Activated T-cell treated with anti-CD3 and anti-CD28 coated beads for 24 hours (primary cell): ENCODE results near the gene VASN.

Experiments
- DNase-seq: peaks from one replicate; pipeline ENCODE4 v3.0.0-alpha.2; 2020; ENCODE audit warnings: low read depth

Gene VASN

DNA sequence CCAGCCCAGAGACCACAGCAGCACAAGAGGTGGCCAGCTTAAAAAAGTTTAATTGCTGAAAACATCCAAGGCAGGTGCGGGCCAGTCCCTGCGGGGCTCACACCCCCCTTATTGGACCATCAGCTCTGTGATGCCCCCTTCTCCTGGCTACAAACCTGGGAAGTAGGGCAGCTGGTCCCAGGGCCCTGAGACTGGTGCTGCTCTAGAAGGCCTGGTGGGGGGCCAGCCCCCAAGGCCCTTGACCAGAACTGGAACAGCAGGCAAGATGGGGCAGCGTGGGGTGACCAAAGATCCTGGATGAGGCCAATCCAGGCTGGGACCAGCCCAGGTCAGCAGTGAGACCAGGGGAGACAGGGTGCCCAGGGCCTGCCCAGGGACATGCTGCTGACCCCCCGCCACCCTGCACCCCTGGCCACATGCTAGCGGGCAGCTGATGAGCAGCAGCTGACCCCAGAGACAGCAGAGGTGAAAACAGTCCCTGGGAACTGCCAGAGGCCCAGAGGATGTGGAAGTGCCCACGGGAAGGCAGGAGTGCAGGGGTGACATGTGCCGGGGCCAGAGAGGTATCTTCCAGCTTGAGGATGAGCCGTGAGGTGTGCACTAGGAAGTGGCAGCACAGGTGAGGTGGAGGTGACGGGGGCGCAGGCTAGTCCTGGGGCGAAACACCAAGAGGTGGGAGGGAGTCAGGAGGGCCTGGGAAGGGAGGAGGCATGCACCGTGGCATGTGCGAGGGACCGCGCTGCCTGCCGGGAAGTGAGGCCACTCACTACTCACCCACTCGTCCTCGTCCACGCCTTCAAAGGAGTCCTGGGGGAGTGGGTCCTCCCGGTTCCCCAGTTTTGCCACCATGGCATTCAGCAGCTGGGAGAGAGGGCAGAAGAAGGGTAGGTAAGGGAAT, 16.9 kb upstream of the VASN start:
- no peak for DNase-seq

DNA sequence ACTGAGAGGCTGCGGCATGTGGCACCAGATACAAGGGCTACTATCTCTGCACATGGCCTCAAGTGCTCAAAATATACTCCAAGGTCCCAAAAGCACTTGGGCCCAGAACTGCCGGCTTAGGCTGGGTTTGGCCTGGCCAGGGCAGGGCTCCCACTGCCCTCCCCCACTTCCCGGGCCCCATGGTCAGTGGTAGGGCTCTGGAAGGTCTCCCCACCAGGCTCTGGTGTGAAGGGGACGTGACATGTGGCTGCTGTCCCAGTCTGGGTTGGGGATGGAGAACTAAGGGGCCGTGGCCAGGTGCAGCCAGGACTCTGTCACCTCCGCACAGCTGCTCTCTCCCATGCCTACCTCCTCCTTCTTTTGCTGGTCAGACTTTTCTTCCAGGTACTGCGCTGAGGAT, 14.8 kb upstream of the VASN start:
- no peak for DNase-seq

DNA sequence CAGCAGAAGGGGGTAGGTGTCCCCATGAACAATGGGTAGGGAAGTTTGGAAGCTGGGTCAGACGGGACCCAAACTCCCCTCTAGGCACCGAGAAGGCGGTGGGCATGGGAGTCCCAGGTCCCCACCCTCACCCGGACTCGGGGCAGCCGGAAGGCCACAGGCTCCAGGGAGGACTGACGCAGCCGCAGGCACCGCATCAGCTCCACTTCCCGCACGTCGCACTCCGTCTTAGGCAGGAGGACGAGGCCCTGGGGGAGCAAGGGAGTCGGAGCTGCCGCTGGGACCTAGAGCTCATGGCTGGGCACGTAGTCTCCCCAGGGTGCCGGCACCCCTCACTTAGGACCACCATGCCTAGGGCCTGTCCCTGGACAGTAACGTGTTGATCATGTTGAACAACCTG, 13.4 kb upstream of the VASN start:
- DNase-seq: no peak

DNA sequence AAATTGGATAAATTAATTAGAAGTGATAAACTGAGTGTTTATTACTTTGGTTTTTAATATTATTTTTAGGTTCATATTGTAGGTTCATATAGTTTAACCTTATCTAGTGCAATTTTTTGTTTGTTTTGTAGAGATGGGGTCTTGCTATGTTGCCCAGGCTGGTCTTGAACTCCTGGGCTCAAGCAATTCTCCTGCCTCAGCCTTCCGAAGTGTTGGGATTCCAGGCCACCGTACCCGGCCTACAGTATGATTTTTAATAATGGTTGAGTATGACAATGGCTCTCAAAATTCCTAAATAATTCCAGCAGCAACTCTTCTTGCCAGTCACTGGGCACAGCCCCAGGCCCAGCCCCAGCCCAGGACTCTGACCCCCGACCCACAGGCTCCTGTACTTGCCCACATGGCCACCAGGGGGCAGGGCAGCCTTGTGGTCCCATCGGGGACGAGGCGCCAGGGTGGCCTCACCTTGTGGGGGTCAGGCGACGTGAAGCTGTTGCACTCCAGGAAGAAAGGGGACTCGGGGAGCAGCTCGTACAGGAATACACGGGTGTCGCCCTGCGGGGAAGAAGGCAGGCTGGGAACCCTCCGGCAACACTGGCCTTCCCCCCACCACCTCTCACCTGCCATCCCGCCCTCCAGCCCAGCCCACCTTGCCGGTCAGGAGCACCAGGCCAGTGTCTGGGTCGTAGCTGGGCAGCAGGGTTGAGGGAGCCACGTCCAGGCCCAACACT, 12.7 kb upstream of the VASN start:
- DNase-seq: peak; percentile 57

DNA sequence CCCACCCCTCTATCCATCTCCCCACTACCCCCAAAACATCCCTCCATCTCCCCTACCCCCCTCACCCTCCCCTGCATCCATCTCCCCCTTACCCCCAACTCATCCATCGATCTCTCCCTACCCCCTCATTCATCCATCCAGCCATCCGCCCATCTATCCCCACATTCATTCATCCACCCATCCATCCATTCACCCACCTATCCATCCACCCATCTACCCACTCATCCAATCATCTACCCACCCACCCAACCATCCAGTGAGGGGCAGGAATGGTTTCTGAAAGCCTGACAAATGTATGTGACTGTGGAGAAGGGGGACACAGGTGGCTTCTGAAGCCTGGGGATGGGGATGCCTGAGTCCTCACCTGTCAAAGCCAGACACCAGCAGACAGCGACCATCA, 11.7 kb upstream of the VASN start:
- DNase-seq: no peak

DNA sequence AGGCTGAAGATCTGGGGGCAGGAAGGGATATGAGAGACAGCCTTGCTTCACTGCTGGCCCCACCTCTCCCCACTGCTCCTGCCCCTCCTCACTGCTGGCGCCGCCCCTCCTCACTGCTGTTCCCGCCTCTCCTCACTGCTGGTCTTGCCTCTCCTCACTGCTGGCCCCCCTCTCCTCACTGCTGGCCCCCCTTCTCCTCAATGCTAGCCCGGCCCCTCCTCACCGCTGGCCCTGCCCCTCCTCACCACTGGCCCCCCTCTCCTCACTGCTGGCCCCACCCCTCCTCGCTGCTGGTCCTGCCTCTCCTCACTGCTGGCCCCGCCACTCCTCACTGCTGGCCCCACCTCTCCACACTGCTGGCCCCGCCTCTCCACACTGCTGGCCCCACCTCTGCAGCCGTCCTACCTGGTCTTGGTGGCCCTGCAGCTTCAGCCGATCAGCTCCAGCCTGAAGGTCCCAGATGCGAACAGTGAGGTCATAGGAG, 11.1 kb upstream of the VASN start:
- DNase-seq: no peak

DNA sequence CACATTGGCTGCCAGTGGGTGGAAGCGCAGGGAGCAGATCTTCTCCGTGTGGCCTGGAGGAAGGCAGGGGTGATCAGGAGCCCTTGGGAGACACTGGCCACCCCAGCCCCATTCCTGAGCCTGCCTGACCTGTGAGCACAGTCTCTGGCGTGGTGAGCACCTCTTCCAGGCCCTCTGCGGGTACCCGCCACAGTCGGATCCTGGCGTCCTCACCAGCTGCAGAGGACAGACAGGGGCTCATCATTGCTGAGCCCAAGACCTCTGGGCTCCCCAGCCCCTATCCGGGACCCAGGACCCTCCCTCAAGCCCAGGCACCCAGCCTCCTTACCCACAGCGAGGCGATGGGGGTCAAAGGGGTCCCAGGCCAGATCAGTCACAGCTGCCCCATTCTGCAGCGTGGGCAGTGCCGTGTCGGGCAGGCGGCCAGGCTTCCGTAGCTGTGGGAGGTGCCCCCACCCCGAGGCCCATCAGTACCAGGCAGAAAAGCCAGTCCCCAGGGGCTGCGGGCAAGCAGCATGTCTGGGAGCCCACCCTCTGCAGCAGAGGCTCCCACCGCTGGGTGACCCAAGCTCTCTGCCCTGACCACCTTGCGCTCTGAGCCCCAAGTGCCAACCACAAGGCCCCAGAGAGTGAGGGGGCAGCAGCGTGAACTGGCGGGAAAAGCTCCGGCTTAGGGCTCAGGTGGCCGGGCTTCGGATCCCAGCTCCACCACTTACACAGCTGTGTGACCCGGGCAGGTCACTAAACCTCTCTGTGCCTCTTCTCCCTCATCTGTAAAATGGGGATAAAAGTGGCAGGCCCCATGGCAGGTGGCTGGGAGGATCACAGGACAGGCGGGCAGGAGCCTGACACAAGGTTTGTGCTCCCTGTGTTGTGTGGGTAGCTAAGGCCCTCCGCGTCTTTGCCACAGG, 10.4 kb upstream of the VASN start:
- DNase-seq: no peak

DNA sequence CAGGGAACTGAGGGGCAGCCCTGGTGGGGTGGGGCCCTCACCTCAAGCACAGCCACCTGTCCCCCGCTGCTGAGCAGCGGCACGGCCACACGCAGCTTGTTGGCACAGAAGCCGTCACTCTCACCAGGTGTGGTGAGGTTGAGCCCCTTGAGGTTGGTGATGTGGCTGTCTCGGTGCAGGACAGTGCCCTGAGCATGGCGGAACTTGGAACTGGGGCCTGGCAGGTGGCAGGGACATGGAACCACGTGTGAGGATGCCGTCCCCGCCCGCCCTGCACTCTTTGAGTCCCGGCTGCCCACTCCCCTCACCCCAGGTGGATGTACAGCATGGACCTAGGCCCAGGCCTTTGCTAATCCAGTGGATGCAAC, 9.7 kb upstream of the VASN start:
- DNase-seq: no peak

DNA sequence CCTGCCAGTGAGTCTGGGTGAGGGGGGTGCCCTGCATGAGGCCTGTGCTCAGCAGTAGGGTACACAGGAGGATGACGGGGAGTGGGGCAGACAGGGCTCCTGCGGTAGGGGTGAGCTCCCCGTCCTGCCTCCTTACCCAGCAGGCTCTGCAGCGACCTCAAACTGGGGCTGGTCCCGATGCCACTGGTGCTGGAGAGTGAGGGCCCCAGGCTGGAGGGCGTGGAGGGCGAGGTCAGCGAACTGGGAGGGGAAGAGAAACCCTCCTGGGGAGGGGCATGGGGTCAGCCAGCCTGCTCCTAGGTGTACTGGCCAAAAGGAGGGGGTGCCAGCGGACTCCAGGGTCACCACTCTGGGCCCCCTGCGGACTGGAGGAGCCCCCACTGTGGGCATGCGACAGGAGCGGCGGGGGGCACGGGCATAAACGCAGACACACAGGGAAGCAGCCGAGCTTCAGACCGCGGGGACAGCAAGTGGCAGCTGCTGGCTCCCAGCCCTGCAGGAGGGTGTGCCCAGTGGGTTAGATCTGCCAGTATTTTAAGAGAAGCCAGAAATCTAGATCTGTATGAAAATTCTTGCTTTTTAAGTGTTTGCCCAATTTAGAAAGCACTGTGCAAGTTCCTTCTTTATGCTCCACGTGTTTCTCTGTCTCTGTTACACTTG, 9.0 kb upstream of the VASN start:
- DNase-seq: no peak

DNA sequence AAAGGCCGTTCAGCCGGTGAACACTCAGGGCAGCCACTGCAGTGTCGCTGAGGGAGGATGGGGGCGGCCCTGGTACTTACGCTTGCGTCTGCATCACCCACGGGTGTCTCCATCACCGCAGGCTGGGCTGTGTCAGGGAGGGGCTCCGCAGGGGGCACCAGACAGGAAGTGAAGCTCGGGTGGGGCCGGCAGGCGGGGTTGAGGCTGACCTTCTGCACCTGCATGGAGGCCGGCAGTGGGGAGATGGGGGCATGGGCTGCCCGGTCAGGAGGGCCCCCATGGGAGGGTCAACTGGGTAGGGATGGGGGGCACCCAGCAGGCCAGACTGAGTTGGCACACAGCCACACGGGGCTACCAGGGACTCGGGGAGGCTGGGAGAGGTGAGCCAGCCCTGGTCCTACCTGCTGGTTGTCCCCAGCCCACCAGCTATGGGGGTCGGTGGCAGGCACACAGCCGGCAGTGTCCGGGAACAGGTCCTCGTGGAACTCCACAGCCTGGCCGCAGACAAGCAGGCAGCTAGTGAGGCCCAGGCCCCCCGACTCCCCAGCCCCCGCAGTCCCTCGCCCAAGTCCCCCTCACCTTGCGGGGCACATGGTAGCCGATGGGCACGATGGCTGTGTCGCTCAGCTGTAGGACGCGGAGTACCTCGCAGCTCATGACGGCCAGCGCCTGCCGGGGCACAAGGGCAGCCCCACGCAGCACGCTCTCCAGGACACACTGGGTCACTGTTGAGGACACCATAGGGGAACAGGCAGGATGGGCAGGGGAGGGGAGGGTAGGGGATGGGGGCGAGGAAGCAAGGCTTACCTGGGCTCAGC, 7.2 kb upstream of the VASN start:
- DNase-seq: no peak

DNA sequence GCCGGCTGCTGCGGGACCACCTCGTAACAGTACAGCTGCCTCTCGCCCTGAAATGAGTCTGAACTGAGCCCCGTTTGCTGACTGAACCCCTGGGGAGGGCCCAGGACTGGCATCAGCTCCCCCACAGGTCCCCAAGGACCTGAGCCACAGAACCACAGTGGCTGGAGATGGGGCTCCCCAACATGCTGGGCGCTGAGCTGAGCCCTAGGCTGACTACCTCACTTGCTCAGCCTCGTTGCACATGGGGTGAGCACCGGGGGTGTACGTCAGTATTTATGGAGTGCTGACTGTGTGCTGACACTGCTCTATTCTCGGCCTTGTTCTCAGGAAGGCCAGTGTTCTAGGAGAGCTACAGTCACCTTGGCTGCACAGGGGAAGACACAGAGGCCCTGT, 6.6 kb upstream of the VASN start:
- DNase-seq: no peak

DNA sequence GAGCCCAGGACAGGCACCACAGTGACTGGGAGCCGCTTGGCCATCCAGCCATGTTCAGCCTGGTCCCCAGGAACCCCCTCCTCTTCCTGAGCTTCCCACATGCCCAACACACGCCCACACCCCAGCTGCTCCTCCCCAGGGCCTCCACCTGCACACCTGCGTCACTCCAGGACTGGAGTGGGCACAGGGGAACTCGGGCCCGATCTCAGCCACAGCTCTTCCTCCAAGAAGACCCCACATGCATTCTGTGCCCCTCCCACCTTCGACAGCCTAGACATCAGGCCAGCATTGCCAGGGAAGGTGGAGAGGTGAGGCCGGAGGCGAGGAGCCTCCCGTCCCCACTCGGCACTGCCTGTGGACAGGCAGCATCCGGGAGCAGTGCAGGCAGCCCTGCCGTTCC, 6.0 kb upstream of the VASN start:
- no peak for DNase-seq

DNA sequence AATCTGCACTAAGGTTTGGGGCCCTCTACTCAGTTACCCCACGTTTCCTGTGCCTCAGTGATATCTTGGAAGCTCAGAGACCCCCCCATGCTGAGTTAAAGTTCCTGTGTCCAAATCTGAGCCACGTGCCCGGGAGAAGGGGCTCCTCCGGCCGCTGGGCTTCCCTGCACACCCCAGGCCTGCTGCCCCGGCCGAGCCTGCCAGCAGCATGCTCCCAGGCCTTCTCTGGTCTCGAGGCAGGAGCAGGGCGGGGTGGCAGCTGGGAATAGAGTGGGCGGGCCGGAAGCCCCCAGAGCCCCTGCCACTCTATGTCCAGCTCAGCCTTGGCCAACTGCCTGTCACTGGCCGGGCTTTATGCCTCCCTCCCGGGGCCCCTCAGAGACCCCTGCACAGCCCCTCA, 5.6 kb upstream of the VASN start:
- no peak for DNase-seq

DNA sequence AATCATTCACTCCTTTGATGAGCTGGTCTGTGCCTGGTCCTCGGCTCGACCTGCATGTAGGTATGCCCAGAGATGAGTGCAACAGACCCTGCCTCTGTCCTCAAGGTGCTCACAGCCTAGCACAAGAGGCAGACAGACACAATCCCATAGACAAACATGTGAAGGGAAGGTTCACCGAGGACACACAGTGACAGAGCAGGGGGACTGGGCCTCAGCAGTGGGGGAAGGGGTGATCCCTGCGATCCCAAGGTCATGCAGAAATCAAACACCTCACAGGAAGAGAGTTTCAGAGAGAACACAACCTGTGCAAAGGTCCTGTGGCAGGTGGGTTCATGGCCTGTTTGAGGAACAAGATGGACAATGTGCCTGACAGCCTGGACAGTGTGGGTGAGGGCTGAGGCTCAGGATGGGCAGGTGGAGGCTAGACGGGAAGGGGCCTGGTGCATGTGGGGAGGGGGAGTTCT, 4.2 kb upstream of the VASN start:
- no peak for DNase-seq

DNA sequence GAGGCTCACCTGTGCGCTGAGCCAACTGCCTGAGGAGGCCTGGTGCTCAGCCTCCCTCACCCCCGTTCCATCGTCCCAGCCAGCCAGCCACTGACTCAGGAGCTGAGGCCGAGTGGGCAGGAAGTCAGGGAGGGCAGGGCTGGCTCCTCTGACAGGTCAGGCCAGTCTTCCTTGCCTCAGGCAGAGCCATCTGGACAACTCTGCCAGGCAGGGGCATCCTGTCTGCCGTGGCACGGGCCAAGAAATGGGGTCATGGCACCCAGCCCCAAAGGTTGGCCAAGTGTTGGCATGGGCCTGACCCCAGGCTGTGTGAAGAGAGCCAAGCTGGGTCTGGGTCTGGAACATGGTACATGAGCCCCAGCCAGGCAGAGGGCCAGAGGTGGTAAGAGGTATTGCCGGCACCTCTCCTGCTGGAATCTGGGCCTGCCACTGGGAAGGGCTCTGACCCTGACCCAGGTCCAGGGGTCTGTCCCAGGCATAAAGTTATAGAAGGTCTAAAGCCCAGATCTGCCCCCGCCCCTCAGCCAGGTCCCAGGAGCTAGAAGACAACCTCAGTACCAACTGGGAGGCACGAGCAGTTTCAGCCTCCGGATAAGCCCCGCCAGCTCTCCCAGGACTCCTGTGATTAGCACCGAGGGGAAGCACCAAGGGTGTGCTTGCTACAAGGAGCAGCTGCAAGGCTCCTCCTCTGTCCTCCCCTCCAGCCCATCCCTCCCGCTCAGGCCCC, 2.5 kb upstream of the VASN start:
- no peak for DNase-seq

DNA sequence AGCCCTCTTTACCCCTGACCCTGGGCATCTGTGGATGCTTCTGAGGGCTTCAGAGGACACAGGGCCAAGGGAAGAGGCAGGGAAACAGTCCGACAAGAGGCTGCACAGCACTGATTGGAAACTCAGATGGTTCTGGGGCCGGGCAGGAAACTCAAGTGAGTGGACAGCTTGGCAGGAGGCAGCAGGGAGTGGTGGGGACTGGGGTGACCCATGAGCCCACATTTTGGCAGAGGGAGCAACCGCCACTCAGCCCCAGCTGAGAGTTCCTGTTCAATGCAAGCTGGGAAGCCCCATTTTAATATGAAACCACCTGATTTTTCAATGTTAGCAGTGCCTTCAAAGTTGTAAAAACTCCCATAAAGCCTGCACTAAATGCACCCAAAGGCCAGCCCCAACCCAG, 1.5 kb upstream of the VASN start:
- no peak for DNase-seq

DNA sequence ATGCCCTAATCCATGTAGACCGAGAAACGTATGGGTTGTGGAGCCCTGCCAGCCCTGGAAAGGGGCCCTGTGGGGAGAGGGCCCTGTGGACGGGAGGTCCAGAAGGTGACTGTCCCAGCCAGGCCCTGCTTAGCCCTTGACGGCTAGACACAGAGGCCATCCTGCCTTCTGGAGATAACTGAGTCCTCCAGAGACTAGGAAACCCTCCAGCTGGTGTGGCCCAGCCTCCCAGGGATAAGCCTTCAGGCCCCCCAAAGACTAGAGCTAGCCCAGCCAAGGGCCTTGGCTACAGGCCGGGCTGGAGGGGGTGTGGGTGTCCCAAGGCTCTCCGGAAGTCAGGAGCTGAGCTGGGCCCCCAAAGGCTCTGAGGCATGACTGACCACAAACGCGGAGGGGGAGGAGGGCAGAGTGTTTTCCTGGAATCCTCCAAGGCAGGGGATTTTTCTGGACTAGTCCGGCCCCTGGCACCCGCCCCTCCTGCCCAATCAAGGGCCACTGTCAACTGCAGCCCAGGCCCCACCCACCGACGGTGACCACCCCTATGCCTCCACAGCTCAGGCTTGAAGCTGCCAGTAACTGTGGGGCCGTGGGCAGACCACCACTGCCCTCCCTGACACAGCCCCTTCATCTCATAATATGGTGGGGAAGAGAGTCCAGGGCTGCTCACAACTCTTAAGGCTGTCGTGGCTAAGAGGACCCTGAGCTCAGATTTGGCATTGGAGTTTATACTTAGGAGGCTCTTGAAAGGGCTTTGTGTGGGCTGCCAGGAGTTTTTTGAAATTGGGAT, 885 bp upstream of the VASN start:
- DNase-seq: no peak

DNA sequence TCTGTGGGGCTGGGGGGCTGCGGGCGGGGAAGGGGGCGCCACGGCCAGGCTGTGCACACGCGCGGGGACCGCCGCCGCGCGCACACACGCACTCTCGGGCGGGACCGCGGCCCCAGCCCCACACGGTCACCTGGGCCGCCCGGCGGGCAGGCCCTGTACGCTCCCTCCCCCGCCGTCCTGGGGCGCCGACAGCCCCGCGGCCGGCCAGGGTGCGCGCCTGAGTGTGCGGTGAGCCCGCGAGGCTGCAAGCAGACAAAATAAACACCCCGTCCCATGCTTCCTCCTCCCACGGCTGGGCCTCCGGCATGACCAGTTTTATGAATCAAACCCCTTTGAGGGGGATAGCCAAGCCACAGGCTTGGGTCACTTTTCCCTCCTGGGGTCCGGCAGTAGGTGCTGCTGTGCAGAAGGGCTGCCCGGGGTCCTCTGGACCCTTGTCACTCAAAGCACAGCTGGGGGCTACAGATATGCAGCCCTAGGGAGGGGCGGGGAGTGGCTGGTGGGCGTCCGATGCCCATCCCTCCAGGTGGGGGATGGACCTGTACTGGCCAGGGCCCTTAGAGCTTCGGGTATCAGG, 441 bp downstream of the VASN start:
- no peak for DNase-seq
